Inflammatory macrophage (primary cell): ENCODE results near the gene CRAT.
A peak's percentile ranks its signal among the peaks of the same experiment; 100 is the strongest.

Experiments
- DNase-seq, 2 donors: peaks; one replicate each; pipeline ENCODE4 v3.0.0-alpha.2; 2020 to 2022

Gene CRAT

DNA sequence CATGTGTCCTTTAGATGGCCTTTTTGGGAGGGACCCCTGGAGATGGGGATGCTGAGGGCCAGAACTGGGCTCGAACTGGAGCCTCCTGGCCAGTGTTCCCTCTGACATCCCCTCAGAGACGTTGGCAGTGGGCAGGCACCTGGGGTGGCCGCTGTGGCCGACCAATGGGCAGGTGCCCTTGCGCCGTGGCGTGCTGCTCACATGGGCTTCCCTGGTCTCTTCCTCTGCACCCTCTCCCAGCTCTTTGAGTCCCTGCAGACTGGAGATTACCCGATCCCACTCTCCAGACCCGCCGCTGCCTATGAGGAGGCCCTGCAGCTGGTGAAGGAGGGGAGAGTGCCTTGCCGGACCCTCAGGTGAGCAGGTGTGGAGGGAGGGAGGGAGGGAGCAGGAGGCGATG is 49.6 kb downstream of the CRAT start:
- no peak for DNase-seq

DNA sequence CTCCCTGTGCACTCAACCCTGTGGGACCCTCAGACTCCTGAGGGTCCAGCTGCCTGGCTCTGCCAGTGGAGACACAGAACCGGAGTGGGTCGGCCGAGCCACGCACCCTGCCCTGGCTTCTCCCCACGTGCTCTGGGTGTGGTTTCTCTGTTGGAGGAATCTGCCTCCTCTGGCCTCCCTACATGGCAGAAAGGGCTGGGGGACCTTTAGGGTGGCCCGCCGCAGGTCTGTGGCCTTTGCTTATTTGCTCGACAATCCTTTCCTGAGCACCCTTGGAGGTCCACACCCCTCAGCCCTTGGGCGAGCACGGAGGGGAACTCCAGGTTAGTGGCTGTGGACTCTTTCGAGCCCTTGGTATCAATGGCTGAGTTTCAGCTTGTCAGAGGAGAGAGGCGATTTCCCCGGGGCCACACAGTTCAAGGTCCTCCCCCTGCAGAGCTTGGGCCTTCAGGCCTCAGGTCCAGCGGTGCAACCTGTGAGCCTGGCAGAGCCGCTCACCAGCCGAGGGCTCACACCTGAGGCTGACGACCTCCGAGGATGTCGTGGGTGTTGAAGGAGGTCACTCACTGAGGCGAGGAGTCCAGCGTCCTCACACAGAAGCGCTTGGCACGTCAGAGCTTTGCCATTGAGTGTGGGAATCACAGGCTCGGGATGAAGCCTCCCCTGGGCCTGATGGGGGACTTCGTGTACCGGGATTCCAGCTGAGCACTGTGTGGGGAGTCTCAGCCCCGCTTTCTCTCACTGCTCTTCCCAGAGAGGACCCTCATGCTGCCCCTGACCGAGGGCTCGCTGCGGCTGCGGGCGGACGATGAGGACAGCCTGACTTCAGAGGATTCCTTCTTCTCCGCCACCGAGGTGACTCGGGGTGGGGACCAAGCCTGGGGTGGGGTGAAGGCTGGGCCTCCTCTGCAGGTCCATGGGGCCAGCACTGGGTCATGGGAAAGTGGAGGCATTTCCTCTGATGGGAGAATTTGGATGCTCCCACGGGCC is 50.5 kb downstream of the CRAT start:
- no peak for DNase-seq

DNA sequence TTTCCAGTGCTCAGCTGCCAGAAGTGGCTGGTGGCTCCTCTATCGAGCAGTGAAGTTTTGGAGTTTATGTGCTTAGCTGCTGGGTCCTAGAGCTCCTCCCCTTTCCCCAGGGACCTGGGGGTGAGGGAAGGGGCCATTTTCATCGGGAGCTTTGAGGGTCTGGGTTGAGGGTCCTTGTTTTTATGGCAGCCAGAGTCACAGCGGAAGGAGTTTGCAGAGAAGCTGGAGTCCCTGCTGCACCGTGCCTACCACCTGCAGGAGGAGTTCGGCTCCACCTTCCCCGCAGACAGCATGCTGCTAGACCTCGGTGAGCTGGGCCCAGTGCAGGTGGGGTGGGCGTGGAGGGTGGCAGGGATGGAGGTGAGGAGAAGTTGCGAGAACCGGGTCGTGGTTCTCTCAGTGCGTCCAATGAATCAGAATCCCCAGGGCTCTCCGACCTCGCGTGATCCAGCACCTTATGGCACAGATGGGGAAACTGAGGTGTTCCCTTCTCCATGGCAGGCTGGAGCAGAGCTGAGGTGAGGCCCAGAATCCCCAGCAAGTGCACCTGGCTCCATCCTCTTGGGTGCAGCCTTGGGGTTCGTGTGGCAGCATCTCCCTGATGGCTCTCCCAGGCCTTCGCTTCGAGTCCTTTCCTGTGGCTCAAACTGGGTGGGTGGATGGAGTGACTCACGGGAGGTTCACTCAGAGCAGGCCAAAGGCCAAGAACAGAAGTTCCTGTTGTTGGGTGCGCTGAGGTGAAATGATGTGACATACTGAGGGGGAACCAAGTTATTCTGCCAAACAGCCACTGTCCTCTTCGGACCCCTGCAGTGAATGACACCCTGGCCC is 51.4 kb downstream of the CRAT start:
- DNase-seq: peak; percentile 73 to 88

DNA sequence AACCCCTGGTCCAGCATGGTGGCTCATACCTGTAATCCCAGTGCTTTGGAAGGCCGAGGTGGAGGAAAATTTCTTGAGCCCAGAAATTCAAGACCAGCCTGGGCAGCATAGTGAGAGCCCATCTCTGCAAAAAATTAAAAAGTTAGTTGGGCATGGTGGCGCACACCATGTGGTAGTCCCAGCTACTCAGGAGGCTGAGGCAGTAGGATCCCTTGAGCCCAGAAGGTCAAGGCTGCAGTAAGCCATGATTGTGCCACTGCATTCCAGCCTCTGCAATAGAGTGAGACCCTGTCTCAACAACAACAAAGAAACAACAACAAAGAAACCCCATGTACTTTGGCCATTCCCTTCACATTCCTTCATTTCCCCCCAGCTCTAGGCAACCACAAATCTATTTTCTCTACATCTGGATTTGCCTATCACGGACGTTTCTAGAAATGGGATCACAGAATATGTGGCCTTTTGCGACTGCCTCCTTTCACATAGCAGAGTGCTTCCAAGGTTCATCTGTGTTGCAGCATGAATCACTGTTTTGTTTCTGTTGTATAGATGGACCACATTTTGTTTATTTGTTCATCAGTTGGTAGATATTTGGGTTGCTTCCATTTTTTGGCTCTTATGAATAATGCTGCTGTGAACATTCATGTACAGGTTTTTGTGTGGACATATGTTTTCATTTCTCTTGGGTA is 56.3 kb downstream of the CRAT start:
- no peak for DNase-seq

DNA sequence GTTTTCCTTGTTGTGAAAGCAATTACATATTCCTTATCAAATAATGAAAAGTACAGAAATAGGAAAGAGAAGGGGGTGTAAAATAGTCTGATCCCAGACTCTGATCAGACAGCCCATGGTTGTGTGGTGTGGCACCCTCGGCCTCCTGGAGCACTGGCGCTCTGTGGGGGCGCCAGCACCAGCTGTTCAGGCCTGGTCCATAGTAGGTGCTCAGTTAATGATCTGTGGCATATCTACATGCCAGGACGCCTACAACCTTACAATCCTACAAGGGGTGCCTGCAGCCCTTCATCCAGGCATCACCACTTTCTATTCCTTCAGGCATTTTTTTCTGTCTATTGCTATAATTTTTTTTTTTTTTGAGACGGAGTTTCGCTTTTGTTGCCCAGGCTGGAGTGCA is 57.6 kb downstream of the CRAT start:
- no peak for DNase-seq

DNA sequence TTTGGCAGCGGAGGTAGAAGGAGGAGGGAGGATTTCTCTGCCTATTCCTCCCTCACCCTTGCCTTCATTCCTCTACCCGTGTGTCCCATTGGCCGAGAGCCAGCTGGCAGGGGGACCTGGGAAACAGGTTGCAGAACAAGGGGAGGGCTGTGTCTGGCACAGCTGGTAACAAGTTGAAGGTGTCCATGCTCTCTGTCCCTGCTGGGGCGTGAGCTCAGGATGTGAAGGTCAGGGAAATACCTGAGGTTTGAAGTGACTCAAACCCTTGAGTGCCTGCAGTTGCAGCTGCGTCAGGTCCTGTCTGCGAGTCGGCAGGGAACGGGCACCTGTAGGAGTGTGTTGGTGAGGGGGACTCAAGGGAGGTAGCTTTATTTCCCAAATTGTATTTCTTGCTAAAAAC is 58.0 kb downstream of the CRAT start:
- DNase-seq: no peak
